ENCODE data around the gene GAK. TPM values are rescaled to one million over a fixed set of nuclear protein-coding genes. Genes with fewer than 3 reads are reported as not detected.

The GAK gene
- total RNA-seq, 1 donor: 44.0 TPM

- no peak for DNase-seq (ENCODE audit: low read depth)
- no peak for TF ChIP-seq CTCF (IDR thresholded peaks at IDR 0.05; ENCODE audit: insufficient read depth, low read depth, low read length)
These were observed 61.2 kb downstream of the GAK start for GRCh38 chr4:870951-871350.

GRCh38 chr4:869776-870175, 62.3 kb downstream of the GAK start:
- H3K4me3 ChIP-seq (ENCODE audit: low read depth, low read length): no peak overlapping the region
- no peak for TF ChIP-seq CTCF (IDR thresholded peaks at IDR 0.05; ENCODE audit: insufficient read depth, low read depth, low read length)
- DNase-seq (ENCODE audit: low read depth): no peak

More at GRCh38 chr4:870951-871350, 61.2 kb downstream of the GAK start:
- H3K4me3 ChIP-seq (ENCODE audit: low read depth, low read length): no peak overlapping the region

- H3K4me3 ChIP-seq (ENCODE audit: low read depth, low read length): no peak overlapping the region
- no peak for DNase-seq (ENCODE audit: low read depth)
- TF ChIP-seq CTCF (IDR thresholded peaks at IDR 0.05; ENCODE audit: insufficient read depth, low read depth, low read length): no peak
These were observed 63.7 kb downstream of the GAK start for GRCh38 chr4:868421-868820.

GRCh38 chr4:867526-868250, 64.4 kb downstream of the GAK start:
- no peak for DNase-seq (ENCODE audit: low read depth)
- no peak overlapping the region for H3K4me3 ChIP-seq (ENCODE audit: low read depth, low read length)
- no peak for TF ChIP-seq CTCF (IDR thresholded peaks at IDR 0.05; ENCODE audit: insufficient read depth, low read depth, low read length)

- no peak for TF ChIP-seq CTCF (IDR thresholded peaks at IDR 0.05; ENCODE audit: insufficient read depth, low read depth, low read length)
- DNase-seq (ENCODE audit: low read depth): no peak
- H3K4me3 ChIP-seq (ENCODE audit: low read depth, low read length): no peak overlapping the region
These were observed 65.2 kb downstream of the GAK start for GRCh38 chr4:866761-867390.

GRCh38 chr4:866068-866760, 65.9 kb downstream of the GAK start:
- H3K4me3 ChIP-seq (ENCODE audit: low read depth, low read length): no peak overlapping the region
- no peak for DNase-seq (ENCODE audit: low read depth)
- no peak for TF ChIP-seq CTCF (IDR thresholded peaks at IDR 0.05; ENCODE audit: insufficient read depth, low read depth, low read length)

All from fibroblast of villous mesenchyme (primary cell).